Measurements from ENCODE around the gene MAD1L1.

DNA sequence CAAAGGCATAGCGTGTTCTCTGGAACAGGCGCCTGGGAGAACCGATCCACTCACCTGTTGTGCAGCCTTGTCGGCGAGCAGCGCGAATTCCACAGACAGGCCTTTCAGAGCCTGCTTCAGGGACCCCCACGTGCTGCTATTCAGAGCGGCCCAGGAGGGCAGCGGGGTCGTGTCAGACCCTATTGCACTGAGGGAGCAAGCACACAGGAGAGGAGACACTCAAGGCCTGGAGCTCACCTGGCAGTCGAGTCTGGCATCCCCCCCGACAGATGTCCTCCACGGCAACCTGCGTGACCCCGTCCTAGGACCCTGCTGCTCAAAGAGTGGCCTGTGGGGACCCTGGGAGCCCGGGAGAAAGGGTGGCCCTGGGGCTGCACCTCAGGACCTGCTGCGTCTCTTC lies 30.4 kb upstream of the MAD1L1 start:
- TF ChIP-seq GATA2 (IDR thresholded peaks at IDR 0.05; ENCODE audit: low read depth, low read length): no peak
- TF ChIP-seq GATA3 (IDR thresholded peaks at IDR 0.05; ENCODE audit: low read depth, low read length): no peak
